Testis (tissue), 2 donors: ENCODE results near the gene JCAD.

ENCODE experiments used
- POLR2A ChIP-seq: fragments of 450-650 bp; IDR thresholded peaks from one replicate; pipeline ENCODE4 v1.6.1; 2017; ENCODE audit warnings: antibody characterized with exemption, mild to moderate bottlenecking, moderate library complexity
- TF ChIP-seq, protein P1 (sequence below), 3 experiments: fragments of 450-650 bp in 2 of 3; fragments of 200-600 bp in 1 of 3; sonication (generic) in 1 of 3; IDR thresholded peaks; one replicate each; pipeline ENCODE4 v1.5.1; 2016 to 2019; ENCODE audit warnings: antibody characterized with exemption in 3 of 3, mild to moderate bottlenecking in 2 of 3, moderate library complexity in 1 of 3

DNA sequence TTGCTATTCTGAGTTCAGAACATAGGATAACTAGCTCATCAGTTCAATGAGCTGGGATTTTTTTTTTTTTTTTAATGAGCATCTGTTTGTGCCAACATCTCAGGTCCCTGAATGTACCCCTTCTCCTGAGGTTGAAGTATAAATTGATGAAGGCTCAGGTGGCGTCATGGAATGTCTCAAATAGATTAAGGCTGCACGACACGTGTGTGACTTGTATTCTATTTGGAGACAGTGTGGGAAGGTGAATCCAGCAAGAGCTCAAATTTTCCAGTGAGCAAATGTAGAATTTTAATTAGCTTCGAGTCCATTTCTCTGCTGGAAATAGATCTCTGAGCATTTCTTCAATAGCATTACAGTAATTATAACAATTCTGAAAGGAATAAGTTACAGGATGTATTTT, 37.2 kb upstream of the JCAD start:
- TF ChIP-seq, protein P1, sequence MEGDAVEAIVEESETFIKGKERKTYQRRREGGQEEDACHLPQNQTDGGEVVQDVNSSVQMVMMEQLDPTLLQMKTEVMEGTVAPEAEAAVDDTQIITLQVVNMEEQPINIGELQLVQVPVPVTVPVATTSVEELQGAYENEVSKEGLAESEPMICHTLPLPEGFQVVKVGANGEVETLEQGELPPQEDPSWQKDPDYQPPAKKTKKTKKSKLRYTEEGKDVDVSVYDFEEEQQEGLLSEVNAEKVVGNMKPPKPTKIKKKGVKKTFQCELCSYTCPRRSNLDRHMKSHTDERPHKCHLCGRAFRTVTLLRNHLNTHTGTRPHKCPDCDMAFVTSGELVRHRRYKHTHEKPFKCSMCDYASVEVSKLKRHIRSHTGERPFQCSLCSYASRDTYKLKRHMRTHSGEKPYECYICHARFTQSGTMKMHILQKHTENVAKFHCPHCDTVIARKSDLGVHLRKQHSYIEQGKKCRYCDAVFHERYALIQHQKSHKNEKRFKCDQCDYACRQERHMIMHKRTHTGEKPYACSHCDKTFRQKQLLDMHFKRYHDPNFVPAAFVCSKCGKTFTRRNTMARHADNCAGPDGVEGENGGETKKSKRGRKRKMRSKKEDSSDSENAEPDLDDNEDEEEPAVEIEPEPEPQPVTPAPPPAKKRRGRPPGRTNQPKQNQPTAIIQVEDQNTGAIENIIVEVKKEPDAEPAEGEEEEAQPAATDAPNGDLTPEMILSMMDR (IDR thresholded peaks at IDR 0.05): no peak
- TF ChIP-seq POLR2A: no peak
